SK-N-SH (cell line): Measurements from ENCODE around the gene SLC24A3. TPM values are rescaled to one million over a fixed set of nuclear protein-coding genes. Genes with fewer than 3 reads are reported as not detected.

Source experiments
- CTCF ChIA-PET: fragments of 300-600, 350-600 bp; formaldehyde crosslinking; extraction: SDS; loops from one replicate; lab custom pipeline; 2021; lab: Yijun Ruan, JAX
- POLR2A ChIA-PET: fragments of 350-600 bp; sonication (Branson Sonifier 250); formaldehyde crosslinking; extraction: SDS; loops from one replicate; lab custom pipeline; 2020; ENCODE audit warnings: antibody characterized with exemption, inconsistent platforms; lab: Yijun Ruan, JAX
- DNase-seq: peaks from one replicate; pipeline ENCODE4 v3.0.0; 2012
- H2AFZ ChIP-seq: fragments of 200-600 bp; sonication (generic); 2 replicates; pipeline ENCODE4 v1.8.1; 2016; ENCODE audit warnings: antibody characterized with exemption, mild to moderate bottlenecking, low read depth
- H3F3A ChIP-seq: fragments of 200-600 bp; sonication (generic); replicated peaks from 2 replicates; pipeline ENCODE3; 2016; ENCODE audit warnings: antibody characterized with exemption, mild to moderate bottlenecking; ENCODE audit not compliant: insufficient read depth
- H3K27ac ChIP-seq, 2 experiments: fragments of 200-500 bp in 1 of 2; fragments of 200-600 bp in 1 of 2; sonication (Bioruptor generic) in 1 of 2; sonication (generic), shearing (Covaris generic) in 1 of 2; 2 replicates each; pipeline versions ENCODE4 v1.5.1 to v1.6.1; 2014 to 2016; ENCODE audit warnings: low read depth in 2 of 2, inconsistent platforms in 1 of 2, low read length in 1 of 2, mild to moderate bottlenecking in 1 of 2, mixed read lengths in 1 of 2
- H3K27me3 ChIP-seq: fragments of 200-600 bp; sonication (generic), shearing (Covaris generic); 2 replicates; pipeline ENCODE4 v1.6.1; 2016; ENCODE audit warnings: mixed run types; ENCODE audit not compliant: insufficient read depth
- H3K36me3 ChIP-seq, 2 experiments: fragments of 200-500 bp in 1 of 2; fragments of 200-600 bp in 1 of 2; sonication (Bioruptor generic) in 1 of 2; sonication (generic) in 1 of 2; replicated peaks in 1 of 2; 2 replicates each; pipeline versions ENCODE3 to v1.5.1; 2014 to 2016; ENCODE audit warnings: low read length in 1 of 2, mild to moderate bottlenecking in 1 of 2; ENCODE audit not compliant: insufficient read depth in 2 of 2, control insufficient read depth in 1 of 2
- H3K4me1 ChIP-seq, 2 experiments: fragments of 200-500 bp in 1 of 2; fragments of 200-600 bp in 1 of 2; sonication (Bioruptor generic) in 1 of 2; sonication (generic), shearing (Covaris generic) in 1 of 2; 2 replicates each; pipeline versions ENCODE4 v1.5.1 to v1.6.1; 2014 to 2016; ENCODE audit warnings: low read depth in 1 of 2, low read length in 1 of 2, mixed run types in 1 of 2; ENCODE audit not compliant: insufficient read depth in 2 of 2, control insufficient read depth in 1 of 2
- H3K4me2 ChIP-seq: fragments of 200-600 bp; sonication (generic), shearing (Covaris generic); 2 replicates; pipeline ENCODE4 v1.6.1; 2017; ENCODE audit warnings: mixed run types
- H3K4me3 ChIP-seq, 2 experiments: fragments of 200-500 bp in 1 of 2; fragments of 200-600 bp in 1 of 2; sonication (Bioruptor generic) in 1 of 2; sonication (generic), shearing (Covaris generic) in 1 of 2; 2 replicates each; pipeline versions ENCODE4 v1.5.1 to v1.8.1; 2014 to 2016; ENCODE audit warnings: low read depth in 2 of 2, inconsistent platforms in 1 of 2, low read length in 1 of 2, mild to moderate bottlenecking in 1 of 2, mixed read lengths in 1 of 2, moderate library complexity in 1 of 2
- H3K79me2 ChIP-seq: fragments of 200-600 bp; sonication (generic); 2 replicates; pipeline ENCODE4 v1.8.1; 2017; ENCODE audit warnings: mild to moderate bottlenecking; ENCODE audit not compliant: insufficient read depth
- H3K9ac ChIP-seq: fragments of 200-600 bp; sonication (generic); 2 replicates; pipeline ENCODE4 v1.6.1; 2017; ENCODE audit warnings: mixed run types
- H3K9me2 ChIP-seq: fragments of 200-600 bp; sonication (generic); 2 replicates; pipeline ENCODE4 v1.6.1; 2017; ENCODE audit warnings: mixed run types
- H3K9me3 ChIP-seq: fragments of 200-600 bp; sonication (generic); 2 replicates; pipeline ENCODE4 v1.6.1; 2017; ENCODE audit warnings: mixed run types, mild to moderate bottlenecking, moderate library complexity
- H4K20me1 ChIP-seq: fragments of 200-600 bp; sonication (generic); 2 replicates; pipeline ENCODE4 v1.6.1; 2017; ENCODE audit warnings: mild to moderate bottlenecking, mixed run types; ENCODE audit not compliant: insufficient read depth
- ELF1 ChIP-seq: IDR thresholded peaks from 2 replicates; pipeline ENCODE4 v1.4.0; 2012
- FOSL2 ChIP-seq: IDR thresholded peaks from 2 replicates; pipeline ENCODE4 v1.4.0; 2012; ENCODE audit warnings: low read depth, mild to moderate bottlenecking, moderate library complexity, borderline replicate concordance
- FOXJ3 ChIP-seq: sonication (generic); formaldehyde crosslinking; IDR thresholded peaks from 2 replicates; pipeline ENCODE4 v1.5.1; 2020; ENCODE audit warnings: mild to moderate bottlenecking, missing genetic modification reagents
- JUND ChIP-seq: IDR thresholded peaks from 2 replicates; pipeline ENCODE4 v1.4.0; 2012
- MAX ChIP-seq: IDR thresholded peaks from 2 replicates; pipeline ENCODE4 v1.4.0; 2012; ENCODE audit warnings: low read depth
- MXI1 ChIP-seq: IDR thresholded peaks from 2 replicates; pipeline ENCODE4 v1.6.1; 2012; ENCODE audit warnings: mild to moderate bottlenecking, low read depth, low read length, improper control_type of control experiment
- NRF1 ChIP-seq: IDR thresholded peaks from 2 replicates; pipeline ENCODE4 v1.6.1; 2012; ENCODE audit warnings: low read depth, mild to moderate bottlenecking, low read length
- REST ChIP-seq: IDR thresholded peaks from 2 replicates; pipeline ENCODE4 v1.6.1; 2012; ENCODE audit warnings: mild to moderate bottlenecking, low read depth, low read length, moderate library complexity
- SIN3A ChIP-seq: IDR thresholded peaks from 2 replicates; pipeline ENCODE4 v1.6.1; 2012; ENCODE audit warnings: low read depth, mild to moderate bottlenecking, low read length, moderate library complexity, borderline replicate concordance
- SMC3 ChIP-seq: IDR thresholded peaks from 2 replicates; pipeline ENCODE4 v1.6.1; 2012; ENCODE audit warnings: low read depth, low read length, improper control_type of control experiment
- TCF12 ChIP-seq: IDR thresholded peaks from 2 replicates; pipeline ENCODE4 v1.4.0; 2012
- USF1 ChIP-seq: IDR thresholded peaks from 2 replicates; pipeline ENCODE4 v1.4.0; 2012; ENCODE audit warnings: low read depth, borderline replicate concordance
- USF2 ChIP-seq: fragments of 150-350 bp; IDR thresholded peaks from 2 replicates; pipeline ENCODE4 v1.6.1; 2017; ENCODE audit warnings: antibody characterized with exemption, low read length, low read depth, borderline replicate concordance
- WGBS: methylation state at CpG from one replicate; pipeline ENCODE4 v1.1.6; 2017; ENCODE audit warnings: low lambda C conversion rate; 5-methylcytosine and 5-hydroxymethylcytosine counted together
- polyA plus RNA-seq, 3 experiments: library from polyadenylated mRNA; depleted of rRNA; stranded (reverse); fragments of >200 nt; gene quantifications; 2 replicates each; pipeline ENCODE4 v1.2.3, GENCODE V29; 2012
- TF ChIP-seq, protein P1 (sequence below): IDR thresholded peaks from 2 replicates; pipeline ENCODE4; 2012

Gene SLC24A3
- polyA plus RNA-seq, 1 of the 3 experiments (the other 2 are of a cell fraction) = not detected

DNA sequence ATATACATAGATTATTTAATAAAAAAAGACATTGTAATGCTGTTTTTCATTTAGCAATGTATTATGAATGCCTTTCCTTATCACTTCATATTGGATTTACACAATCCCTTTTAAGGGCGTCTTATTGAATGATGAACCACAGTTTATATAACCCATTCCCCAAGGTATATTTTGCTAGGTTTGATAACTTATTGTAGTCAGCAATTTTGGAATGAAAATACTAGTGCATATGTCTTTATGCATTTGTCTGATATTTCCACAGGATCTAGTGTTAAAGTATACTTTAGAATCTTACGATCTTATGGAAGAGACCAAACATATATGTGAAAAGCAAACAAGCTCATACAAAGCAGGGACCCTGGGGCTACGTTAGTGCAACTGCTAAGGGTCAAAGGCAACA lies 365.2 kb downstream of the SLC24A3 start:
- Histone ChIP-seq H3K9me2 (no peaks in the 10 kb centered on the region), H4K20me1 (no peaks in the 10 kb centered on the region), H3K9ac (no peak overlapping the region), H3K36me3 (no peaks in the 10 kb centered on the region), H3K27ac (no peak overlapping the region), H2AFZ (no peak overlapping the region), H3K79me2 (no peaks in the 10 kb centered on the region), H3K9me3 (no peaks in the 10 kb centered on the region), H3K27me3 (peaks cover 9% of the 10 kb centered on the region; the same call in 1 of the 2 replicates), H3K4me2 (no peak overlapping the region), H3K4me3 (no peak overlapping the region), H3K4me1 (no peaks in the 10 kb centered on the region), H3F3A (no peaks in the 10 kb centered on the region)
- no peak for DNase-seq
- 13% methylated on average over 3 of the region's 3 CpGs for WGBS
- ChIA-PET CTCF (no interaction called here), POLR2A (no interaction called here)
- TF ChIP-seq MXI1 (no peak), FOXJ3 (no peak), USF2 (no peak), ELF1 (no peak), SIN3A (no peak), SMC3 (no peak), MAX (no peak), FOSL2 (no peak), JUND (no peak)

DNA sequence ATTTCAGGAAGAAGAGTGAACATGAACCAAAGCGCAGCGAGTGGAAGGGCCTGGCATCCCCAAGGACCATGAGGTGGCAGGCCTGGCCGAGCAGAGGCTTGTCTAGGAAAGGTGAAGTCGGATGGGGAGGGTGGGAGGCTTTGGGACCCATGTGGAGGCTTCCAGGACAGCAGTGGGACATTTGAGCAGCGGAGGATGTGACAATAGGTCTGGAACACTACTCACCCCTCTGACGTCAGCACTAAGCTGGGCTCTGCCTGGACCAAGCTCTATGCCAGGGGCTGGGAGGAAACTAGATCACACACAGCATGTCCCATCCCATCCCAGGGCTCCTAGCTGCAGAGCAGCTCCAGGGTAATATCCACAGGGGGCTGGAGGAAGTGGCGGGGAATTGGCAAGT lies 370.3 kb downstream of the SLC24A3 start:
- Histone ChIP-seq H3K27me3 (peaks cover 37% of the 10 kb centered on the region; the same call in 1 of the 2 replicates), H3K4me2 (no peak overlapping the region), H3K4me1 (no peaks in the 10 kb centered on the region), H3K9ac (no peak overlapping the region), H4K20me1 (no peaks in the 10 kb centered on the region), H3K36me3 (no peaks in the 10 kb centered on the region), H3K9me2 (no peaks in the 10 kb centered on the region), H3K9me3 (no peaks in the 10 kb centered on the region), H2AFZ (no peak overlapping the region), H3K27ac (no peak overlapping the region), H3K4me3 (no peak overlapping the region), H3K79me2 (no peaks in the 10 kb centered on the region), H3F3A (no peaks in the 10 kb centered on the region)
- CTCF ChIA-PET = interaction anchor here (1.3 to 1.9 kb wide), 3 partner anchors 14 to 377 kb away, joined by 5 to 28 read pairs (median 12); no protein-coding TSS in a partner anchor
- no peak for DNase-seq
- 15% methylated on average over 7 of the region's 7 CpGs for WGBS
- TF ChIP-seq FOXJ3 = no peak
- TF ChIP-seq USF2 = no peak
- TF ChIP-seq USF1 = no peak
- TF ChIP-seq NRF1 = no peak
- TF ChIP-seq, protein P1, sequence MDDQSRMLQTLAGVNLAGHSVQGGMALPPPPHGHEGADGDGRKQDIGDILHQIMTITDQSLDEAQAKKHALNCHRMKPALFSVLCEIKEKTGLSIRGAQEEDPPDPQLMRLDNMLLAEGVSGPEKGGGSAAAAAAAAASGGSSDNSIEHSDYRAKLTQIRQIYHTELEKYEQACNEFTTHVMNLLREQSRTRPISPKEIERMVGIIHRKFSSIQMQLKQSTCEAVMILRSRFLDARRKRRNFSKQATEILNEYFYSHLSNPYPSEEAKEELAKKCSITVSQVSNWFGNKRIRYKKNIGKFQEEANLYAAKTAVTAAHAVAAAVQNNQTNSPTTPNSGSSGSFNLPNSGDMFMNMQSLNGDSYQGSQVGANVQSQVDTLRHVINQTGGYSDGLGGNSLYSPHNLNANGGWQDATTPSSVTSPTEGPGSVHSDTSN = no peak
- TF ChIP-seq SMC3 = no peak
- TF ChIP-seq REST = no peak
- TF ChIP-seq TCF12 = no peak
- POLR2A ChIA-PET = no interaction called here
